Measurements from ENCODE around the gene FGF14.

FGF14 gene

GRCh38 chr13:102395939-102396338, 5.9 kb downstream of the FGF14 start:
- H3K27ac ChIP-seq (ENCODE audit: low read depth, low read length, severe bottlenecking): no peak overlapping the region
- H3K4me1 ChIP-seq (ENCODE audit: control insufficient read depth, insufficient read depth, low read length, poor library complexity, severe bottlenecking): peaks cover 5% of the 10 kb centered on the region
- H3K36me3 ChIP-seq (ENCODE audit: control insufficient read depth, insufficient read depth, low read length): no peaks in the 10 kb centered on the region
- H3K4me3 ChIP-seq (ENCODE audit: extremely low read depth, insufficient read depth, low read length, poor library complexity, severe bottlenecking): no peak overlapping the region
- no peaks in the 10 kb centered on the region for H3K9me3 ChIP-seq (ENCODE audit: control insufficient read depth, low read length)
- WGBS, 2 experiments (ENCODE audit: insufficient coverage in 2 of 2): no CpG with 5 or more reads among the region's 2 CpGs

- 92 to 94% methylated on average over 9 to 10 of the region's 10 CpGs for WGBS, 2 experiments (ENCODE audit: insufficient coverage in 2 of 2)
Measured at GRCh38 chr13:102395174-102395573, 6.7 kb downstream of the FGF14 start.

DNA sequence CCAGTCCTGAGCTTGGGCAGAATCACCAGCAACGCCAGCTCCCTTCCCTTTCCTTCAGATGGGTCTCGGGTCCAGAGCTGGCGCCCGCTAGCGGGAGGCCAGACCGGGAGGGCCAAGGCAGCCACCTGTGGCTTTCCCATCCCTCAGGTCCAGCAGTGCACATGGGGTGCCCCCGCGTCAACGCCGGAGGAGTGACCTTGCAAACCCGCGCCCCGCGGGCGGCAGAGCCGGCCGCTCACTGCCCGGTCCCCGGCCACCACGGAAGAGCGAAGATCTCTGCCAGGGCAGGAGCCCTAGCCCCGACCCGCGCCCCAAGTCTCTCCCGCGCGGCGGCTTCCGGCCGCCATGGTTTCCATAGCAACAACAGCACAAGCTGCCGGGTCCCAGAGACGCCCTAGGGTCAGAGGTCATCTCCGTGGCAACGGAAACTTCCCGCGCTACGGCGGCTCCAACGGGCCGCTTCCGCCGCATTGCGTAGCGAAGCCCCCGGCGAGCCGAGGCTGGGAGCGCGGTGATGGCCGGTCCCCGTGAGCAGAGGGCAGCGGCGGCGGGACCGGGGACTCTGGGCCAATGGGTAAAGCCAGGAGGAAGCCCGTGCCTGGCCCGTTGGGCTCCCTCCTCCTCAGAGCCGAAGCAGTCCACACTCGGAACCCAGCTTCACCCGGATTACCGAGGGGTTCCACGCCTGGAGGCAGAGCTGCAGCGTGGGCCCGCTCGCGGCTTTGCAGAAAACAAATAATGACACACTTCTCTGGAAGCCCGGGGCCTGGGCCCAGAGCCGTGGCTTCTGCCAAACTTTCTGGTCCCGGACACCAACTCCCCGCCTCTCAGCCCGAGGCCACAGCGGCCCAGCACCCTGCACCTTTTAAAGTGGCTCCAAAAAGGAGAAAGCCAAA, 7.4 kb downstream of the FGF14 start:
- 0 to 1% methylated on average over 53 to 60 of the region's 72 CpGs for WGBS, 2 experiments (ENCODE audit: insufficient coverage in 2 of 2)

More at GRCh38 chr13:102395174-102395573, 6.7 kb downstream of the FGF14 start:
- H3K27ac ChIP-seq (ENCODE audit: low read depth, low read length, severe bottlenecking): no peak overlapping the region
- peak overlapping the region; percentile 68 for H3K4me3 ChIP-seq (ENCODE audit: extremely low read depth, insufficient read depth, low read length, poor library complexity, severe bottlenecking)
- H3K36me3 ChIP-seq (ENCODE audit: control insufficient read depth, insufficient read depth, low read length): no peaks in the 10 kb centered on the region
- peaks cover 5% of the 10 kb centered on the region for H3K4me1 ChIP-seq (ENCODE audit: control insufficient read depth, insufficient read depth, low read length, poor library complexity, severe bottlenecking)
- H3K9me3 ChIP-seq (ENCODE audit: control insufficient read depth, low read length): no peaks in the 10 kb centered on the region

GRCh38 chr13:102392481-102393209, 9.2 kb downstream of the FGF14 start:
- no peak overlapping the region for H3K4me3 ChIP-seq (ENCODE audit: extremely low read depth, insufficient read depth, low read length, poor library complexity, severe bottlenecking)
- 78 to 83% methylated on average over 2 to 5 of the region's 7 CpGs for whole genome bisulfite sequencing, 2 experiments (ENCODE audit: insufficient coverage in 2 of 2)

More for the DNA sequence above, 7.4 kb downstream of the FGF14 start:
- Histone ChIP-seq H3K4me1 (ENCODE audit: control insufficient read depth, insufficient read depth, low read length, poor library complexity, severe bottlenecking) (peaks cover 3% of the 10 kb centered on the region), H3K36me3 (ENCODE audit: control insufficient read depth, insufficient read depth, low read length) (no peaks in the 10 kb centered on the region), H3K27ac (ENCODE audit: low read depth, low read length, severe bottlenecking) (peak overlapping the region; percentile 50), H3K9me3 (ENCODE audit: control insufficient read depth, low read length) (no peaks in the 10 kb centered on the region), H3K4me3 (ENCODE audit: extremely low read depth, insufficient read depth, low read length, poor library complexity, severe bottlenecking) (peak overlapping the region; percentile 68)

GRCh38 chr13:102386461-102386860, 15.4 kb downstream of the FGF14 start:
- Histone ChIP-seq H3K36me3 (ENCODE audit: control insufficient read depth, insufficient read depth, low read length) (no peaks in the 10 kb centered on the region), H3K4me1 (ENCODE audit: control insufficient read depth, insufficient read depth, low read length, poor library complexity, severe bottlenecking) (no peaks in the 10 kb centered on the region), H3K4me3 (ENCODE audit: extremely low read depth, insufficient read depth, low read length, poor library complexity, severe bottlenecking) (no peak overlapping the region), H3K27ac (ENCODE audit: low read depth, low read length, severe bottlenecking) (no peak overlapping the region), H3K9me3 (ENCODE audit: control insufficient read depth, low read length) (no peaks in the 10 kb centered on the region)
- 87 to 88% methylated on average over 2 to 3 of the region's 5 CpGs for WGBS, 2 experiments (ENCODE audit: insufficient coverage in 2 of 2)

More at GRCh38 chr13:102392481-102393209, 9.2 kb downstream of the FGF14 start:
- Histone ChIP-seq H3K36me3 (ENCODE audit: control insufficient read depth, insufficient read depth, low read length) (no peaks in the 10 kb centered on the region), H3K9me3 (ENCODE audit: control insufficient read depth, low read length) (no peaks in the 10 kb centered on the region), H3K4me1 (ENCODE audit: control insufficient read depth, insufficient read depth, low read length, poor library complexity, severe bottlenecking) (peaks cover 3% of the 10 kb centered on the region), H3K27ac (ENCODE audit: low read depth, low read length, severe bottlenecking) (no peak overlapping the region)

- no peaks in the 10 kb centered on the region for H3K9me3 ChIP-seq (ENCODE audit: control insufficient read depth, low read length)
- H3K27ac ChIP-seq (ENCODE audit: low read depth, low read length, severe bottlenecking): no peak overlapping the region
- H3K36me3 ChIP-seq (ENCODE audit: control insufficient read depth, insufficient read depth, low read length): no peaks in the 10 kb centered on the region
- no peak overlapping the region for H3K4me3 ChIP-seq (ENCODE audit: extremely low read depth, insufficient read depth, low read length, poor library complexity, severe bottlenecking)
- WGBS, 2 experiments (ENCODE audit: insufficient coverage in 2 of 2): 78 to 88% methylated on average over 1 of the region's 1 CpG
- H3K4me1 ChIP-seq (ENCODE audit: control insufficient read depth, insufficient read depth, low read length, poor library complexity, severe bottlenecking): no peaks in the 10 kb centered on the region
Measured at GRCh38 chr13:102380012-102380411, 21.8 kb downstream of the FGF14 start.

DNA sequence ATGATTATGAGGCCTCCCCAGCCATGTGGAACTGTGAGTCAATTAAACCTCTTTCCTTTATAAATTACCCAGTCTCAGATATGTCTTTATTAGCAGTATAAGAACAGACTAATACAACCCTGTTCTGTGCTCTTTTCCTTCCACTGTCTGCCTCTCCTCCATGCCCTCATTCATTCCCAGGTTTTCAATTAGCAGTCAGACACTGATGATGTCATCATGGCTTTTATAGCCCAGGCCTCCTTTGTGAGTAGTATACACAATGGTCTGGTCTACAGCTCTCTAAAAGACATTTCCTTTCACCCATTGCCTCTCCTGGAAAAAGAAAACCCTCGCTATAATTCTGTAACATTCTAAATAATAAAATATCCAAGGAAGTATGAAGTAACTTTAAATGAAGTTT, 25.5 kb downstream of the FGF14 start:
- no peak overlapping the region for H3K4me3 ChIP-seq (ENCODE audit: extremely low read depth, insufficient read depth, low read length, poor library complexity, severe bottlenecking)
- H3K4me1 ChIP-seq (ENCODE audit: control insufficient read depth, insufficient read depth, low read length, poor library complexity, severe bottlenecking): no peaks in the 10 kb centered on the region
- no CpG with 5 or more reads among the region's 1 CpG for WGBS, 2 experiments (ENCODE audit: insufficient coverage in 2 of 2)
- H3K9me3 ChIP-seq (ENCODE audit: control insufficient read depth, low read length): no peaks in the 10 kb centered on the region
- no peaks in the 10 kb centered on the region for H3K36me3 ChIP-seq (ENCODE audit: control insufficient read depth, insufficient read depth, low read length)
- H3K27ac ChIP-seq (ENCODE audit: low read depth, low read length, severe bottlenecking): no peak overlapping the region

DNA sequence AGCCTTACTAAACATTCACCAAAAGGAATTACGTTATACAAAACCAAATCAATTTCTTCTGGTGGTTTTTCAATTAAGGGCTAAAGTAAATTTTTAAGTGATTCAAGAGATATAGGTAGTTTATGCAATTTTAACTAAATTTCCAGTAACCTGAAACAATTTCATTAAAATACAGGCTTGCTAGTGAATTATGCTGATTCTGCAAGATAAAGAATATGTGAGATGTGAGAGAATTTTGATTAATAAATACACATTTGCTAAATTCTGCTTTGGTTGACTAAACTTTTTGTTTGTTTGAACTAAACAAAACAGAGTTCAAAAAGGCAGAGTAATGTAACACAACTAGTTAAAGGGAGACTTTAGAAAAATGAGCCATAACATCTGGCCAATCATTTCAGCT, 27.1 kb downstream of the FGF14 start:
- Histone ChIP-seq H3K4me1 (ENCODE audit: control insufficient read depth, insufficient read depth, low read length, poor library complexity, severe bottlenecking) (no peaks in the 10 kb centered on the region), H3K36me3 (ENCODE audit: control insufficient read depth, insufficient read depth, low read length) (no peaks in the 10 kb centered on the region), H3K9me3 (ENCODE audit: control insufficient read depth, low read length) (no peaks in the 10 kb centered on the region), H3K4me3 (ENCODE audit: extremely low read depth, insufficient read depth, low read length, poor library complexity, severe bottlenecking) (no peak overlapping the region), H3K27ac (ENCODE audit: low read depth, low read length, severe bottlenecking) (no peak overlapping the region)
- no CpG with 5 or more reads among the region's 1 CpG for WGBS, 2 experiments (ENCODE audit: insufficient coverage in 2 of 2)

- Histone ChIP-seq H3K36me3 (ENCODE audit: control insufficient read depth, insufficient read depth, low read length) (no peaks in the 10 kb centered on the region), H3K4me1 (ENCODE audit: control insufficient read depth, insufficient read depth, low read length, poor library complexity, severe bottlenecking) (no peaks in the 10 kb centered on the region), H3K9me3 (ENCODE audit: control insufficient read depth, low read length) (no peaks in the 10 kb centered on the region), H3K4me3 (ENCODE audit: extremely low read depth, insufficient read depth, low read length, poor library complexity, severe bottlenecking) (no peak overlapping the region), H3K27ac (ENCODE audit: low read depth, low read length, severe bottlenecking) (no peak overlapping the region)
Measured at GRCh38 chr13:102374233-102374632, 27.6 kb downstream of the FGF14 start.

DNA sequence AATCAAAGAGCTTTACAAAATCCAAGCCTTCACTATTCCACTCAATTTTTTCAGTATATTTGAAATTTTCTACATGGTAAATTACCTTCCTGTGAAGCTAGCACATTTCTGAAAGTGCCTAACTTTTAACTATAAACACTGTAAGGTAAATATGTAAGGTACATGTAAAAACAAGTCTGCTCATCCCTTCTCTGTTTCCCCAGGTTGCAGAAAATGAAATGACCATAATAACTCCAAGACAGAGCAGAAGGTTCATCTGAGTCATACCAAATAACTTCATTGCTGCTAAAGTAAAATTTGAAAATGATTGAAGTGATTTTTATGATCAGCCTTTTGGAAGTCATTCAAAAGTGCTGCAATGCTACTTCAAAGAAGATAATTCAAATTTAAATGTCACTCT, 28.6 kb downstream of the FGF14 start:
- H3K4me1 ChIP-seq (ENCODE audit: control insufficient read depth, insufficient read depth, low read length, poor library complexity, severe bottlenecking): no peaks in the 10 kb centered on the region
- H3K4me3 ChIP-seq (ENCODE audit: extremely low read depth, insufficient read depth, low read length, poor library complexity, severe bottlenecking): no peak overlapping the region
- no peaks in the 10 kb centered on the region for H3K9me3 ChIP-seq (ENCODE audit: control insufficient read depth, low read length)
- no peak overlapping the region for H3K27ac ChIP-seq (ENCODE audit: low read depth, low read length, severe bottlenecking)
- H3K36me3 ChIP-seq (ENCODE audit: control insufficient read depth, insufficient read depth, low read length): no peaks in the 10 kb centered on the region

DNA sequence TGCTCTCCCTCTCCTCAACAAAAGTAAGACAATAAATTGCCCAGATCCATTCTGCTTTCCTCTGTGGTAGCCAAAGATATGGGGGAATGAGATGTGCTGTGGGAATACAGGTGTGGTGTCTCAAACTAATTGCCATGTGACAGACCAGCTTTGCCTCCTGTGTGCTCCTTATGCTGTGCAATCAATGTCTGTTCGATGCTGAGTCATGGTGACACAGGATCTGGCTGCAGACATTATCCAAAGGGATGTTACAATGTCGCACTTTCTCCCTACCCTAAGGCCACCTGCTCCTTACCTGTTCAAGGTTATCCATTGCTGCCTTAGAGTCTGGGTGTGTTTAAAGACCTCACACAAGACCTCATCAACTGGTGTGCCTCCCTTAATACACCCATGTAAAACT, 32.5 kb downstream of the FGF14 start:
- Histone ChIP-seq H3K4me1 (ENCODE audit: control insufficient read depth, insufficient read depth, low read length, poor library complexity, severe bottlenecking) (no peaks in the 10 kb centered on the region), H3K9me3 (ENCODE audit: control insufficient read depth, low read length) (no peaks in the 10 kb centered on the region), H3K36me3 (ENCODE audit: control insufficient read depth, insufficient read depth, low read length) (no peaks in the 10 kb centered on the region), H3K4me3 (ENCODE audit: extremely low read depth, insufficient read depth, low read length, poor library complexity, severe bottlenecking) (no peak overlapping the region), H3K27ac (ENCODE audit: low read depth, low read length, severe bottlenecking) (no peak overlapping the region)
- 86 to 100% methylated on average over 1 to 2 of the region's 2 CpGs for WGBS, 2 experiments (ENCODE audit: insufficient coverage in 2 of 2)
